GM12892 (cell line): ENCODE results near the gene ZNF627.

Experiments used
- POLR2A ChIP-seq: IDR thresholded peaks from 2 replicates; pipeline ENCODE4 v1.6.1; 2011; ENCODE audit warnings: low read depth, low read length, control low read depth
- POLR2AphosphoS5 ChIP-seq: IDR thresholded peaks from 2 replicates; pipeline ENCODE4 v1.6.1; 2011; ENCODE audit warnings: low read depth, low read length, control low read depth
- TAF1 ChIP-seq: IDR thresholded peaks from 2 replicates; pipeline ENCODE4 v1.6.1; 2011; ENCODE audit warnings: low read depth, mild to moderate bottlenecking, control low read depth, low read length, borderline replicate concordance

DNA sequence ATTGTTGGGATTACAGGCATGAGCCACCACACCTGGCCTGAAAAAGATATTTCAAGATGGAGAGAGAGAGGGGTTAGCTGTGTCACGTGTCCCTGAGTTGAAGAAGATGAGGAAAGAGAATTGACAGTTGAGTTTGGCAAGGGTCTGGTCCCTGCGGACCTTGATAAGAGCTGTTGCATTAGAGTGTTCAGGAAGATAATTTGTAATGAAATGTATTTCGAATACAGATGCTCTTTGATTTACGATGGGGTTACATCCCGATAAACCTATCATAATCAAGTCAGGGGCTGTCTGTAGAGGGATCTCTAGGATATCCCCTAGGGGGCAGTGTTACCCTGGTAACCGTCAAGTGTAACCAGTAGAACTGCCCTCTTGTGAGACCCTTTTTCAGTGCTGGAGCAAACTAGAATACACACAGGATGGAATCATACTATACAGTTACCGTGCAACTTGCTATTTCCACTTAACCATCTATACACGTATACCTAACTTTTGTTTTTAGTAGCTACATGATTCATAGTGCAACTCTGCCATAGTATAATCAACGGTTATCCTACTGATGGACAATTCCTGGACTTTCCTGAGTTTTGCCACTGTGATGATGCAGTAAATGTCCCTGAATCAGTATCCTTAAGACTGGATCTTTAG lies 36.8 kb upstream of the ZNF627 start:
- TF ChIP-seq TAF1 (no peak), POLR2A (no peak), POLR2AphosphoS5 (0 out of 2 replicates have a peak, but pooled peaks have one; percentile 10)
